Neural progenitor cell (in vitro differentiated cells): ENCODE results near the gene GOLGA6A. TPM values are rescaled to one million over a fixed set of nuclear protein-coding genes. Genes with fewer than 3 reads are reported as not detected.

Experiments
- DNase-seq: peaks from one replicate; pipeline ENCODE4 v3.0.0-alpha.2; 2016; ENCODE audit warnings: low spot score
- H2AFZ ChIP-seq: fragments of 200-600 bp; sonication (generic); replicated peaks from 2 replicates; pipeline ENCODE4 v1.6.1; 2016; ENCODE audit warnings: antibody characterized with exemption
- H3F3A ChIP-seq: fragments of 200-600 bp; sonication (generic); 2 replicates; pipeline ENCODE4 v1.6.1; 2016; ENCODE audit warnings: antibody characterized with exemption, low read depth
- H3K27ac ChIP-seq: fragments of 200-600 bp; sonication (generic); 2 replicates; pipeline ENCODE4 v1.5.1; 2016; ENCODE audit warnings: mild to moderate bottlenecking
- H3K27me3 ChIP-seq: fragments of 200-600 bp; sonication (generic); 2 replicates; pipeline ENCODE4 v1.6.1; 2016; ENCODE audit warnings: mild to moderate bottlenecking, moderate library complexity
- H3K36me3 ChIP-seq: fragments of 200-600 bp; sonication (generic); 2 replicates; pipeline ENCODE4 v1.5.1; 2016
- H3K4me1 ChIP-seq: fragments of 200-600 bp; sonication (generic); 2 replicates; pipeline ENCODE4 v1.6.1; 2016; ENCODE audit warnings: mixed run types
- H3K4me2 ChIP-seq: fragments of 200-600 bp; sonication (generic); 2 replicates; pipeline ENCODE4 v1.6.1; 2016
- H3K4me3 ChIP-seq: fragments of 200-600 bp; sonication (generic); 2 replicates; pipeline ENCODE4 v1.5.1; 2016
- H3K79me2 ChIP-seq: fragments of 200-600 bp; sonication (generic); 2 replicates; pipeline ENCODE4 v1.6.1; 2016; ENCODE audit warnings: low read depth
- H3K9ac ChIP-seq: fragments of 200-600 bp; sonication (generic); 2 replicates; pipeline ENCODE4 v1.6.1; 2016
- H3K9me3 ChIP-seq: fragments of 200-600 bp; sonication (generic); 2 replicates; pipeline ENCODE4 v1.5.1; 2016; ENCODE audit warnings: low read depth
- H4K20me1 ChIP-seq: fragments of 200-600 bp; sonication (generic); 2 replicates; pipeline ENCODE4 v1.6.1; 2016; ENCODE audit warnings: low read depth
- H3K27ac Mint-ChIP-seq: 3 replicates; pipeline ENCODE4 v1.8.0; 2021; ENCODE audit warnings: mixed read lengths
- H3K27me3 Mint-ChIP-seq: 2 replicates; pipeline ENCODE4 v1.8.0; 2022; ENCODE audit warnings: low read depth, mild to moderate bottlenecking, inconsistent platforms, moderate library complexity, mixed read lengths; ENCODE audit not compliant: insufficient read depth
- H3K36me3 Mint-ChIP-seq: 3 replicates; pipeline ENCODE4 v1.8.0; 2021; ENCODE audit warnings: mixed read lengths
- H3K4me1 Mint-ChIP-seq: 3 replicates; pipeline ENCODE4 v1.8.0; 2021; ENCODE audit warnings: mixed read lengths
- H3K4me3 Mint-ChIP-seq: 3 replicates; pipeline ENCODE4 v1.8.0; 2021; ENCODE audit warnings: mild to moderate bottlenecking, moderate library complexity, mixed read lengths
- H3K9me3 Mint-ChIP-seq: 3 replicates; pipeline ENCODE4 v1.8.0; 2020; ENCODE audit warnings: mixed read lengths
- EZH2 ChIP-seq: fragments of 200-600 bp; sonication (generic); IDR thresholded peaks from 2 replicates; pipeline ENCODE4 v1.6.1; 2017; ENCODE audit warnings: antibody characterized with exemption, mild to moderate bottlenecking, moderate library complexity
- EZH2phosphoT487 ChIP-seq: fragments of 200-600 bp; sonication (generic); IDR thresholded peaks from 2 replicates; pipeline ENCODE4 v1.6.1; 2017; ENCODE audit warnings: antibody characterized with exemption
- small RNA-seq: library from RNA; depleted of rRNA; stranded (forward); fragments of <200 nt; gene quantifications from one replicate; pipeline ENCODE3, GENCODE V24; 2015
- total RNA-seq: library from RNA; depleted of rRNA; stranded (reverse); fragments of >200 nt; gene quantifications from 2 replicates; pipeline ENCODE4 v1.2.3, GENCODE V29; 2015; ENCODE audit warnings: low replicate concordance
- TF ChIP-seq, protein P1 (sequence below): fragments of 200-600 bp; sonication (generic); IDR thresholded peaks from 2 replicates; pipeline ENCODE4 v1.5.1; 2017; ENCODE audit warnings: antibody characterized with exemption, mild to moderate bottlenecking

Gene GOLGA6A
- total RNA-seq, 1 donor from 2014 or later: 0.04 TPM

DNA sequence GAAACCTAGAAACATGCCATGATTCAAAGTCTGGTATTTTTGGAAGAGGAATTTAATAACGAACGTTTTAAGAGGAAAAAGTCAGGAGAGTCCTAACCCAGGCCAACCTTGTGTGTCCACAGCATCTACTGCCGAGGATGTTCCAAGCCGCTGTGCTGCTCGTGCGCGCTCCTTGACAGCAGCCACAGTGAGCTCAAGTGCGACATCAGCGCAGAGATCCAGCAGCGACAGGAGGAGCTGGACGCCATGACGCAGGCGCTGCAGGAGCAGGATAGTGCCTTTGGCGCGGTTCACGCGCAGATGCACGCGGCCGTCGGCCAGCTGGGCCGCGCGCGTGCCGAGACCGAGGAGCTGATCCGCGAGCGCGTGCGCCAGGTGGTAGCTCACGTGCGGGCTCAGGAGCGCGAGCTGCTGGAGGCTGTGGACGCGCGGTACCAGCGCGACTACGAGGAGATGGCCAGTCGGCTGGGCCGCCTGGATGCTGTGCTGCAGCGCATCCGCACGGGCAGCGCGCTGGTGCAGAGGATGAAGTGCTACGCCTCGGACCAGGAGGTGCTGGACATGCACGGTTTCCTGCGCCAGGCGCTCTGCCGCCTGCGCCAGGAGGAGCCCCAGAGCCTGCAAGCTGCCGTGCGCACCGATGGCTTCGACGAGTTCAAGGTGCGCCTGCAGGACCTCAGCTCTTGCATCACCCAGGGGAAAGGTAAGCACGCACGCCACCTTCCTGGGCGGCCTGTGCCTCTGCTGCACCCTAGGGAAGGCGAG is 59.5 kb downstream of the GOLGA6A start:
- Histone ChIP-seq H3F3A (no peaks in the 10 kb centered on the region), H3K79me2 (peaks cover 2% of the 10 kb centered on the region)
- no peak for DNase-seq

More for the DNA sequence above, 59.5 kb downstream of the GOLGA6A start:
- Histone ChIP-seq H3K27me3 (no peaks in the 10 kb centered on the region), H3K9me3 (no peaks in the 10 kb centered on the region), H3K27ac (no peak overlapping the region), H3K4me3 (no peak overlapping the region), H2AFZ (no peak overlapping the region), H4K20me1 (peaks cover 4% of the 10 kb centered on the region), H3K36me3 (no peaks in the 10 kb centered on the region), H3K4me1 (no peaks in the 10 kb centered on the region), H3K9ac (no peak overlapping the region), H3K4me2 (no peak overlapping the region)
- Mint-ChIP-seq H3K27ac (no peak overlapping the region), H3K27me3 (peaks cover 4% of the 10 kb centered on the region), H3K4me3 (no peak overlapping the region), H3K36me3 (peaks cover 18% of the 10 kb centered on the region), H3K9me3 (no peaks in the 10 kb centered on the region), H3K4me1 (no peaks in the 10 kb centered on the region)
- TF ChIP-seq EZH2phosphoT487: no peak
- TF ChIP-seq, protein P1, sequence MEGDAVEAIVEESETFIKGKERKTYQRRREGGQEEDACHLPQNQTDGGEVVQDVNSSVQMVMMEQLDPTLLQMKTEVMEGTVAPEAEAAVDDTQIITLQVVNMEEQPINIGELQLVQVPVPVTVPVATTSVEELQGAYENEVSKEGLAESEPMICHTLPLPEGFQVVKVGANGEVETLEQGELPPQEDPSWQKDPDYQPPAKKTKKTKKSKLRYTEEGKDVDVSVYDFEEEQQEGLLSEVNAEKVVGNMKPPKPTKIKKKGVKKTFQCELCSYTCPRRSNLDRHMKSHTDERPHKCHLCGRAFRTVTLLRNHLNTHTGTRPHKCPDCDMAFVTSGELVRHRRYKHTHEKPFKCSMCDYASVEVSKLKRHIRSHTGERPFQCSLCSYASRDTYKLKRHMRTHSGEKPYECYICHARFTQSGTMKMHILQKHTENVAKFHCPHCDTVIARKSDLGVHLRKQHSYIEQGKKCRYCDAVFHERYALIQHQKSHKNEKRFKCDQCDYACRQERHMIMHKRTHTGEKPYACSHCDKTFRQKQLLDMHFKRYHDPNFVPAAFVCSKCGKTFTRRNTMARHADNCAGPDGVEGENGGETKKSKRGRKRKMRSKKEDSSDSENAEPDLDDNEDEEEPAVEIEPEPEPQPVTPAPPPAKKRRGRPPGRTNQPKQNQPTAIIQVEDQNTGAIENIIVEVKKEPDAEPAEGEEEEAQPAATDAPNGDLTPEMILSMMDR: no peak
- TF ChIP-seq EZH2: no peak

Small RNAs within 50 kb of the gene (small RNA-seq; reads per million reads assigned to genes)
- gene RN7SL429P: not detected

Other genes with a start within 250 kb of the GOLGA6A start
- gene TBC1D21, start 209.0 kb downstream of the GOLGA6A start, total RNA-seq: not detected in 2 replicates
- gene LOXL1, start 156.1 kb downstream of the GOLGA6A start, total RNA-seq: 5.3 and 28.1 TPM in 2 replicates
- gene STOML1, start 90.3 kb downstream of the GOLGA6A start, total RNA-seq: 2.0 and 4.7 TPM in 2 replicates
- 15.3 and 18.0 TPM in 2 replicates for gene PML, start 87.8 kb downstream of the GOLGA6A start, total RNA-seq
- not detected in 2 replicates for gene ISLR2, start 48.0 kb upstream of the GOLGA6A start, total RNA-seq
- 0.68 TPM in 1 of 2 replicates, not detected in the other for gene ISLR, start 91.2 kb upstream of the GOLGA6A start, total RNA-seq
- 3.1 and 5.9 TPM in 2 replicates for gene STRA6, start 120.2 kb upstream of the GOLGA6A start, total RNA-seq
- gene CCDC33, start 153.8 kb upstream of the GOLGA6A start, total RNA-seq: 1.9 TPM in 1 of 2 replicates, not detected in the other